ENCODE measurements around the gene NMUR1. TPM values are rescaled to one million over a fixed set of nuclear protein-coding genes. Genes with fewer than 3 reads are reported as not detected.

The NMUR1 gene
- total and polyA plus RNA-seq, 2 experiments from 2014 or later: 0.29 to 0.59 TPM

GRCh38 chr2:231521443-231521842, 8.8 kb downstream of the NMUR1 start (continued):
- TF ChIP-seq ZNF462 (CRISPR knock-in tag; IDR thresholded peaks at IDR 0.05): no peak

- H3F3A ChIP-seq (replicated peaks; ENCODE audit: low read depth): no peaks in the 10 kb centered on the region
- no peak overlapping the region for H3K4me3 ChIP-seq
- no peaks in the 10 kb centered on the region for H3K36me3 ChIP-seq (ENCODE audit: insufficient read depth)
- Mint-ChIP-seq H3K27ac (no peak overlapping the region), H3K4me1 (peaks cover 11% of the 10 kb centered on the region), H3K9me3 (no peaks in the 10 kb centered on the region), H3K27me3 (ENCODE audit: insufficient read depth, low read depth, poor library complexity) (peaks cover 15% of the 10 kb centered on the region), H3K4me3 (no peak overlapping the region), H3K36me3 (ENCODE audit: low read depth) (no peaks in the 10 kb centered on the region)
- H2AFZ ChIP-seq: no peak overlapping the region
- H3K9me2 ChIP-seq (ENCODE audit: insufficient read depth): no peaks in the 10 kb centered on the region
- no peak overlapping the region for H3K4me2 ChIP-seq
- H3K27me3 ChIP-seq (ENCODE audit: insufficient read depth): 0 out of 2 replicates have a peak, but pooled peaks cover 6% of the 10 kb centered on the region
- no peaks in the 10 kb centered on the region for H3K79me2 ChIP-seq (replicated peaks; ENCODE audit: insufficient read depth)
- ATAC-seq: no peak
- peaks cover 3% of the 10 kb centered on the region; the same call in 1 of the 2 replicates for H3K4me1 ChIP-seq (ENCODE audit: insufficient read depth)
- DNase-seq (ENCODE audit: low spot score): no peak
- H4K20me1 ChIP-seq (replicated peaks; ENCODE audit: insufficient read depth): no peaks in the 10 kb centered on the region
- no peak overlapping the region for H3K27ac ChIP-seq (ENCODE audit: low read depth)
- TF ChIP-seq EZH2 (IDR thresholded peaks at IDR 0.05; ENCODE audit: low read depth, unreplicated experiment) (no peak), STAT1 (IDR thresholded peaks at IDR 0.05; ENCODE audit: unreplicated experiment) (no peak), POLR2AphosphoS5 (IDR thresholded peaks at IDR 0.05; ENCODE audit: low read depth) (no peak), CREB1 (CRISPR knock-in tag; IDR thresholded peaks at IDR 0.05; ENCODE audit: low read depth) (no peak), ZNF462 (CRISPR knock-in tag; IDR thresholded peaks at IDR 0.05) (no peak), NANOG (IDR thresholded peaks at IDR 0.05; ENCODE audit: borderline replicate concordance) (no peak)
These were observed 10.2 kb downstream of the NMUR1 start for GRCh38 chr2:231519975-231520555.
